KMS-11 (cell line): ENCODE measurements around the gene ENTREP3.

ENCODE experiments used
- H2AFZ ChIP-seq: fragments of 200-600 bp; sonication (generic); 2 replicates; pipeline ENCODE4 v1.6.1; 2016; ENCODE audit warnings: antibody characterized with exemption, mixed run types, low read depth
- H3K27ac ChIP-seq: fragments of 200-600 bp; sonication (generic); 2 replicates; pipeline ENCODE4 v1.6.1; 2016; ENCODE audit warnings: mild to moderate bottlenecking, mixed run types
- H3K27me3 ChIP-seq: fragments of 200-600 bp; sonication (generic); 2 replicates; pipeline ENCODE4 v1.6.1; 2017; ENCODE audit warnings: mild to moderate bottlenecking, low read depth, mixed run types, moderate library complexity; ENCODE audit not compliant: insufficient read depth
- H3K36me3 ChIP-seq: fragments of 200-600 bp; sonication (generic); 2 replicates; pipeline ENCODE4 v1.6.1; 2017; ENCODE audit warnings: mild to moderate bottlenecking, mixed run types; ENCODE audit not compliant: insufficient read depth
- H3K4me1 ChIP-seq: fragments of 200-600 bp; sonication (generic); 2 replicates; pipeline ENCODE4 v1.6.1; 2016; ENCODE audit warnings: mild to moderate bottlenecking, low read depth, mixed run types; ENCODE audit not compliant: poor library complexity, severe bottlenecking
- H3K4me2 ChIP-seq: fragments of 200-600 bp; sonication (generic); 2 replicates; pipeline ENCODE4 v1.7.0; 2016; ENCODE audit warnings: mild to moderate bottlenecking, mixed run types
- H3K4me3 ChIP-seq: fragments of 200-600 bp; sonication (generic); IDR thresholded peaks from 2 replicates; pipeline ENCODE4 v1.6.1; 2017; ENCODE audit warnings: low read depth, low read length, mixed read lengths; ENCODE audit not compliant: insufficient read depth
- H3K79me2 ChIP-seq: fragments of 200-600 bp; sonication (generic); 2 replicates; pipeline ENCODE4 v1.6.1; 2016; ENCODE audit warnings: low read depth, mixed run types; ENCODE audit not compliant: insufficient read depth
- H3K9ac ChIP-seq: fragments of 200-600 bp; sonication (generic); 2 replicates; pipeline ENCODE4 v1.6.1; 2016; ENCODE audit warnings: mild to moderate bottlenecking, mixed run types
- H4K20me1 ChIP-seq: fragments of 200-600 bp; sonication (generic); 2 replicates; pipeline ENCODE4 v1.6.1; 2016; ENCODE audit warnings: mild to moderate bottlenecking, mixed run types; ENCODE audit not compliant: insufficient read depth
- CTCF ChIP-seq: fragments of 200-600 bp; sonication (generic); conservative IDR thresholded peaks from 2 replicates; pipeline ENCODE4 v1.6.1; 2017; ENCODE audit warnings: low read depth, mild to moderate bottlenecking, antibody characterized with exemption, low read length, moderate library complexity, mixed read lengths

Gene ENTREP3

GRCh38 chr1:155210314-155211104, 44.8 kb downstream of the ENTREP3 start:
- no peak overlapping the region for H2AFZ ChIP-seq
- H3K4me2 ChIP-seq: peak overlapping the region; percentile 99; the same call in 1 of the 2 replicates
- H3K9ac ChIP-seq: no peak overlapping the region
- H4K20me1 ChIP-seq: no peaks in the 10 kb centered on the region
- H3K79me2 ChIP-seq: 0 out of 2 replicates have a peak, but pooled peaks cover 5% of the 10 kb centered on the region
- no peaks in the 10 kb centered on the region for H3K27me3 ChIP-seq
- H3K4me3 ChIP-seq: no peak overlapping the region
- TF ChIP-seq CTCF: no peak
- H3K4me1 ChIP-seq: peaks cover 29% of the 10 kb centered on the region
- H3K27ac ChIP-seq: no peak overlapping the region; the same call in 1 of the 2 replicates
- no peaks in the 10 kb centered on the region for H3K36me3 ChIP-seq

GRCh38 chr1:155209312-155209721, 46.0 kb downstream of the ENTREP3 start:
- Histone ChIP-seq H3K4me1 (peaks cover 29% of the 10 kb centered on the region), H3K27ac (peak overlapping the region; percentile 95), H3K4me2 (peak overlapping the region; percentile 99), H2AFZ (peak overlapping the region; percentile 79), H4K20me1 (no peaks in the 10 kb centered on the region), H3K9ac (peak overlapping the region; percentile 99), H3K79me2 (0 out of 2 replicates have a peak, but pooled peaks cover 5% of the 10 kb centered on the region), H3K36me3 (no peaks in the 10 kb centered on the region), H3K27me3 (no peaks in the 10 kb centered on the region), H3K4me3 (peak overlapping the region; percentile 99)
- TF ChIP-seq CTCF: 0 out of 2 replicates have a peak, but pooled peaks have one; percentile 32

GRCh38 chr1:155208541-155209311, 46.6 kb downstream of the ENTREP3 start, which contains the start of gene MTX1:
TSS of gene MTX1 (plus strand) at chr1:155208695. CDS start at chr1:155208805, 110 bp downstream.
- H2AFZ ChIP-seq: peak within 1 kb of the TSS; percentile 79
- peak within 1 kb of the TSS; percentile 99 for H3K4me2 ChIP-seq

More at GRCh38 chr1:155208541-155209311, 46.6 kb downstream of the ENTREP3 start, which contains the start of gene MTX1:
- Histone ChIP-seq H3K36me3 (no peaks in the 10 kb centered on the region), H3K4me3 (peak within 1 kb of the TSS; percentile 99), H3K79me2 (0 out of 2 replicates have a peak, but pooled peaks cover 5% of the 10 kb centered on the region), H4K20me1 (no peaks in the 10 kb centered on the region), H3K9ac (peak within 1 kb of the TSS; percentile 99), H3K4me1 (peaks cover 29% of the 10 kb centered on the region), H3K27ac (peak within 1 kb of the TSS; percentile 95), H3K27me3 (no peaks in the 10 kb centered on the region)
- TF ChIP-seq CTCF: no peak
